GM10266 (cell line): ENCODE measurements around the gene KNL1.

Source experiments
- DNase-seq: peaks from one replicate; pipeline ENCODE4 v3.0.0; 2012; ENCODE audit errors: extremely low spot score
- TF ChIP-seq, protein P1 (sequence below): IDR thresholded peaks from 2 replicates; pipeline ENCODE4 v1.5.1; 2012; ENCODE audit warnings: mild to moderate bottlenecking, low read depth; ENCODE audit not compliant: control insufficient read depth, insufficient read depth; ENCODE audit errors: missing control alignments

KNL1 gene

DNA sequence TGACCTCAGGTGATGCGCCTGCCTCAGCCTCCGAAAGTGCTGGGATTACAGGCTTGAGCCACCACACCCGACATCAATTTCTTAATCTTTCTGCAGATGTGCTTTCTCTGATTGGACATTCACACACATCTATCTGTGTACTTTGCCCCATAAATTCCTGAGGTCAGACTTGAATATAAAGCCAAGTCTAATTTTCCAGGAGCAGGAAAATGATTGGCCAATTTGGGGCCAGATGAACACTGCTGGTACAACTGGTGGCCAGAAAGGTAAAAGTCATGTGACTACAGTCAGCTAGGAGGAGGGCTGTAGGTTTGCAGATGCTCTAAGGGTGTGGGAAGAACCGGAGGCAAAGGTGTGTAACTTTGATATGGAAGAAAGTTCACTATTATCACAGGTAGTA lies 97.7 kb downstream of the KNL1 start:
- TF ChIP-seq, protein P1, sequence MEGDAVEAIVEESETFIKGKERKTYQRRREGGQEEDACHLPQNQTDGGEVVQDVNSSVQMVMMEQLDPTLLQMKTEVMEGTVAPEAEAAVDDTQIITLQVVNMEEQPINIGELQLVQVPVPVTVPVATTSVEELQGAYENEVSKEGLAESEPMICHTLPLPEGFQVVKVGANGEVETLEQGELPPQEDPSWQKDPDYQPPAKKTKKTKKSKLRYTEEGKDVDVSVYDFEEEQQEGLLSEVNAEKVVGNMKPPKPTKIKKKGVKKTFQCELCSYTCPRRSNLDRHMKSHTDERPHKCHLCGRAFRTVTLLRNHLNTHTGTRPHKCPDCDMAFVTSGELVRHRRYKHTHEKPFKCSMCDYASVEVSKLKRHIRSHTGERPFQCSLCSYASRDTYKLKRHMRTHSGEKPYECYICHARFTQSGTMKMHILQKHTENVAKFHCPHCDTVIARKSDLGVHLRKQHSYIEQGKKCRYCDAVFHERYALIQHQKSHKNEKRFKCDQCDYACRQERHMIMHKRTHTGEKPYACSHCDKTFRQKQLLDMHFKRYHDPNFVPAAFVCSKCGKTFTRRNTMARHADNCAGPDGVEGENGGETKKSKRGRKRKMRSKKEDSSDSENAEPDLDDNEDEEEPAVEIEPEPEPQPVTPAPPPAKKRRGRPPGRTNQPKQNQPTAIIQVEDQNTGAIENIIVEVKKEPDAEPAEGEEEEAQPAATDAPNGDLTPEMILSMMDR = no peak
- DNase-seq = no peak

DNA sequence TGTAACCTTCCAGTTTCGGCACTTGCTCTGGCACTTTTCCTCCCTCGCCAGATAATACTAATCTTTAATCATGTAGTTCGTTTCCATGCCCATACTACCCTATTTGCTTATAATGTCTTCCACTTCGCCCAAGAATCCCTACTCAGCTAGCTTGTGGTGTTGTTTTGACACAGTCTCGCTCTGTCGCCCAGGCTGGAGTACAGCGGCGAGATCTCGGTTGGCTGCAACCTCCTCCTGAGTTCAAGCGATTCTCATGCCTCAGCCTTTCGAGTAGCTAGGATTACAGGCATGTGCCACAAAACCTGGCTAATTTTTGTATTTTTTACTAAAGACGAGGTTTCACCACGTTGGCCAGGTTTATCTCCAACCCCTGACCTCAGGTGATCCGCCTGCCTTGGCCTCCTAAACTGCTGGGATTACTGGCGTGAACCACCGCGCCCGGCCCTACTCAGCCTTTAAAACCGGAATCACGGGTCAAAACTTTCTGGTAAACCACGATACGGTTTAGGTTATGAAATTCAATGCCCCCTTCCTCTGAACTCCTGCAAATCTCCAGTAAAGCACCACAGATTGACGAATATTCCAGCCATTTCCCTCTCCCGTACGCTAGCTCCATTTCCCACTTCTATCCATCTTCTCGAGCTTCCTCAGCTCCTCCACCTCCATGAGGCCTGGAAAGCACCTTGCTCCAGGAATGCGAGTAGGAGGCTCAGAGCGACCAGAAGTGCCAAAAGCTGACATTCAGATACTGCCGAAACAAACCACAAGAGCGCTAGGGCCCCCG lies 100.0 kb downstream of the KNL1 start:
- TF ChIP-seq, protein P1 = no peak

DNA sequence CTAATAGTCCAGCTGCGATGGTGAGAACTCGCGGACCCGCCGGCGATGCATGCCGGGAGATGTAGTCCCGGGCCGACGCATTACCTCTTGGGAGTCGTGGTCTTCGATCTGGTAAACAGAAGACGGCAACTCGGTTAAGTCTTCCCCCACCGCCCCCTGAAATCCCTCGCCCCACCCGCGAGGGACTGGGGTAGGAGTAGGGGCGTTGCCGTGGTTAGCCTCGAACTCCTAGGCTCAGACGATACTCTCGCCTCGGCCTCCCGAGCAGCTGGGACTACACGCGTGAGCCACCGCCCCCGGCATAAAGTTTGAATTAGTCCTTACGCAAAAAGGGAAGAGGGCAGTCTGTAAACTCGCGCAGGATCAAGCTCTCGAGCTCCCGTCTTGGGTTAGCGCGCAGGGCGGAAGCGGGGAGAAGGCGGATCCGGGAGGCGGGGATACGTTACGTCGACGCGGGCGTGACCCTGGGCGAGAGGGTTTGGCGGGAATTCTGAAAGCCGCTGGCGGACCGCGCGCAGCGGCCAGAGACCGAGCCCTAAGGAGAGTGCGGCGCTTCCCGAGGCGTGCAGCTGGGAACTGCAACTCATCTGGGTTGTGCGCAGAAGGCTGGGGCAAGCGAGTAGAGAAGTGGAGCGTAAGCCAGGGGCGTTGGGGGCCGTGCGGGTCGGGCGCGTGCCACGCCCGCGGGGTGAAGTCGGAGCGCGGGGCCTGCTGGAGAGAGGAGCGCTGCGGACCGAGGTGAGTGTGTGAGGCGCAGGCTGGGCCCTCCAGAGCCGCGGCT lies 100.8 kb downstream of the KNL1 start, which contains the start of gene RAD51:
RAD51 (plus strand) TSS at position 487 of the 781 bp plus-strand sequence. CDS start 3,585 bp downstream, outside the sequence.
- TF ChIP-seq, protein P1 = no peak
- peak; percentile 95 for DNase-seq

More for the DNA sequence above, 100.0 kb downstream of the KNL1 start:
- DNase-seq = peak; percentile 27

DNA sequence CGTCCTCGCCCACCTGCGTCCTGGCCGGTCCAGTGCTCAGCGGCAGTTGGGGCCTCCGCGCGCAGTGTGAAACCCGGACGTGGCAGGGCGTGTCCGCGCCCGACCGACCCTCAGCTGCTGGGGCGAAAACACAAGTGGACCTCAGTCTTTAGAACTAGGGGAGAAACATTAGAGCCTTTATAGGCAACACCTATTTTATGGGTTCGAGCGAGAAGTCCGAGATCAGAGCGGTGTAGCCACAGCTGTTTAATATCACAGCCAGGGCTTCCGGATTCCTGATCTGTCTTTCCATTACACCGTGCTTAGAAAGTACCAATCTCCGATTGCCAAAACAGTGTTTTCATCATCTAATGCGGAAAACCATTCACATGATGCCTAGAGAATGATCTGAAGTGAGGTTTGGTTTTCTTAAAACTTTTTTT lies 101.4 kb downstream of the KNL1 start:
- DNase-seq = peak; percentile 35
- TF ChIP-seq, protein P1 = no peak

DNA sequence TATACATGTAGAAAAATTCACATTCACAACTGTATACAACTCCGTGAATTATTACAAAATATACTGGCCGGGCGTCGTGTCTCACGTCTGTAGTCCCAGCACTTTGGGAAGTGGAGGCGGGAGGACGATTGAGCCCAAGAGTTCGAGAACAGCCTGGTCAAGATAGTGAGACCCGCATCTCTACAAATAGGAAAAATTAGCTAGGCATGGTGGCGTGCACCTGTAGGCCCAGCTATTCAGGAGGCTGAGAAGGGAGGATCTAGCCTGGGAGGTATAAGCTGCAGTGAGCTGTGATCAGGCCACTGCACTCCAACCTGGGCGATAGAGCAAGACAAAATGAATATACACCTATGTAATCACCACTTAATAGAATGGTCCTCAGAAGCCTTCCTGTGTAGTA lies 102.2 kb downstream of the KNL1 start:
- TF ChIP-seq, protein P1 = no peak
- DNase-seq = no peak

DNA sequence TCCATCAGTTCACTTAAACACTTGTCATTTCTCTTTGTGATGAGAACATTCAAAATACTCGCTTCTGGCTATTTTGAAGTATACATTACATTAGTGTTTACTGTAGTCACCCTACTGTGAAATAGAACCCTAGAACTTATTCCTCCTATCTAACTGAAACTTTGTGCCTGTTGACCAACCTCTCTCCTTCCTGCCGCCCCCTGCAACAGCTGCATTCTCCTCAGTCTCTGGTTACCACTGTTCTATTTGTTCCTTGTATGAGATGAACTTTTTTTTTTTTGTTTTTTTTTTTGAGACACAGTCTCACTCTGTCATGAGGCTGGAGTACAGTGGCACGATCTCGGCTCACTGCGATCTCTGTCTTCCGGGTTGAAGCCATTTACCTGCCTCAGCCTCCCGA lies 103.9 kb downstream of the KNL1 start:
- TF ChIP-seq, protein P1 = no peak
- no peak for DNase-seq
